Superior temporal gyrus (tissue), 1 donor: ENCODE data around the gene AFAP1.
A peak's percentile ranks its signal among the peaks of the same experiment; 100 is the strongest.

ENCODE experiments used
- DNase-seq: peaks from one replicate; pipeline ENCODE4 v3.0.0-alpha.2; 2016; ENCODE audit errors: extremely low spot score

AFAP1 gene

DNA sequence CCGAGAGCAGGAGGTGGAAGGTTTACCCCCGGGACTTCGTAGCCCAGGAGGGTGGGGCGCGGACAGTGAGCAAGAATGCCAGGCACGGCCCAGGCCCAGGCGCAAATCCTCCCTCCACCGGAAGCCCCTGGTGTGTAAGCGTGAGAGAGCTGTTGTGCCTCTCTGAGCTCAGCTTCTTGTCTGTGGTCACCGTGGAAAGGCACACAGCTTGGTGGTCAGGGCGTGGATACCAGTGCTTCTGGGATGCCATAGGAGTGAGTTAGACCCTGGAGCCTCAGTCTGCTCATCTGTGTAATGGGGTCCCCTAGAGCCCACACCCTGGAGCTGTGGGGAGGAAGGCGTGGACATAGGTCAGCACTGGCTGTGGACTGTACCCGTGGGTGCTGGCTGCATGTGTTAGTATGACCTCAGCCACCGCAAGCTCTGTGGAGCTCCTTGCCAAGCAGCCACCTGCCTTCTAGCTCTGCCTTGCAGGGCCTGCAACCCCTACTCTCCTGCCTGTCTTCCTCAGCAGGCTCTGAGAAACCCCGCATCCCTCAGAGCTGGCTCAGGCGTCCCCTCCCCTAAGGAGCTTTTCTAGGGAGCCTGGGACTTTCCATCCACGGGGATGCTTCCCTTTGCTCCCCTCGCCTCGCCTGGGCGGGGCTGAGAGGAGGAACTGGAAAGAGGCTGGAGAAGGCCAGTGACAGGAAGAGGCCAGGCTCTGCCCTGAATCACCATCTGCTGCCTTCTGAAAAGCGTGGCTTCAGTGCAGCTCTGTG is 28.0 kb upstream of the AFAP1 start:
- DNase-seq, result no peak

- no peak for DNase-seq
These were observed 27.4 kb upstream of the AFAP1 start for GRCh38 chr4:7967063-7967440.

DNA sequence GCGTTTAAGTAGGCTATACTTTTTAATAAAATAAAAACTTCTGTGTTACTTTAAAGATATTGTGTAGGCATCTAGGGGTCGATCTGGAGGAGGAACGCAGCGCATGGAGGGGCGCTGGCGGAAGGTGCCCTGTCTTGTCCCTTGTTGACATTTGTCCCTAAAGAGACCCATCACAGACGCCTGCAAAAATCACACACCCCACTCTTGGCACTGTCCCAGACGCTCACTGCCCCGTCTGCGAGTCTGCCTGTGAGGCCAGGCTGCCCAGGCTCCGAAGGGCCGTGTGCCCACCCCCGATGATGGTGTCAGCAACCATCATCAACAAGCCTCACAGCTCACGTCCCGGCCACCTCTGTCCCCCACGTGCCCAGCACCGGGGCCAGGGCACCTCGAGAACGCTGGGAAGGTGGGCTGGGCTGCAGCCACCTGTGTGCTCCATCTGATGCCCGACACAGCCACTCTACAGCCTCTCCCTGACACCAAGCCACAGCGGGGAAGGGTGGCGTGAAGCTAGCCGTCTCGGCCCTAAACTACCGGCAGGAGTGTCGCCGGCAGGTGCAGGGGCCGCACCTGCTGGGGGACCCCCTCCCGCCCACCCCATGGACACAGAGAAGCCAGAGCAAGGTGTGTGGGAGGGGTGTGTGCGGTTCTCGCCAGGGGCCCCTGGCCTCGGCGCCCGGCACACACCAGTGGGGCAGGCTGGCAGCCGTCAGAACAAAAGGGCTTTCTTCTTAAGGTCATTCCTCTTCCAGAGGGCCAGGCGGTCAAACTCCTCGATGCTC is 26.8 kb upstream of the AFAP1 start:
- DNase-seq, result no peak

GRCh38 chr4:7964890-7965662 is 25.4 kb upstream of the AFAP1 start:
- no peak for DNase-seq

DNA sequence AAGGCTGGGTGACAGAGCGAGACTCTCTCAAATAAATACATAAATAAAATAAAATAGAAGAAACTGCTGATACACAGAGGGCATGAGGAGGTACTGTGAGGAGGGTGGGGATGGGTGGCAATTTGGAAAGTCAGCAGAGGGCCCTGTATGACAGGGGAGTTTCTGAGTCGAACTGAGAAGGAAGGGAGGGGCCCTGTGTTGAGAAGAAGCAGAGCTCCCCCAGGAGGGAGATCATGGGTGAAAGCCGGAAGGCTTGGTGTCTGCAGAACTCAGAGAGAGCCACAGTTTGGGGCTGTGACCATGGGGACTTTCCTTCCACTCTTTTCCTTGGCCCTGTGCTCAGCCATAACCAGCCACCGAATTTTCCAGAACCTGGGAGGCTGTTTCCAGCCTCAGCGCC is 24.8 kb upstream of the AFAP1 start:
- no peak for DNase-seq

DNA sequence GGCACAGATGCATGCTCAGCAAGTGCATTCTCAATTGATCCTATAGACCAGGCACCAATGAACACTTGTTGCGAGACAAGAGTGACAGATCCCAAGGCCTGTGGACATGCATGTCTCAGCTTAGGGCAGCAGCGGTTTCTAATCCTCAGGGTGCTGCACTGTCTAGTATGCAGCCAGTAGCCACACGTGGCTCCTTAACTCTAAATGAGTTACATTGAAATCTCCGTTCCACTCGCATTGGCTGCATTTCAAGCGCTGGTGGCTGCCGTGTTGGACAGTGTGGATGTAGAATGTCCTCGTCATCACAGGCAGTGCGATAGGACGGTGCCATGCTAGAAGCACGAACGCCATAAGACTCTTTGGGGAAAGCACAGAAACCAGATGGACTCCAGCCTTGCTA is 24.0 kb upstream of the AFAP1 start:
- no peak for DNase-seq

DNA sequence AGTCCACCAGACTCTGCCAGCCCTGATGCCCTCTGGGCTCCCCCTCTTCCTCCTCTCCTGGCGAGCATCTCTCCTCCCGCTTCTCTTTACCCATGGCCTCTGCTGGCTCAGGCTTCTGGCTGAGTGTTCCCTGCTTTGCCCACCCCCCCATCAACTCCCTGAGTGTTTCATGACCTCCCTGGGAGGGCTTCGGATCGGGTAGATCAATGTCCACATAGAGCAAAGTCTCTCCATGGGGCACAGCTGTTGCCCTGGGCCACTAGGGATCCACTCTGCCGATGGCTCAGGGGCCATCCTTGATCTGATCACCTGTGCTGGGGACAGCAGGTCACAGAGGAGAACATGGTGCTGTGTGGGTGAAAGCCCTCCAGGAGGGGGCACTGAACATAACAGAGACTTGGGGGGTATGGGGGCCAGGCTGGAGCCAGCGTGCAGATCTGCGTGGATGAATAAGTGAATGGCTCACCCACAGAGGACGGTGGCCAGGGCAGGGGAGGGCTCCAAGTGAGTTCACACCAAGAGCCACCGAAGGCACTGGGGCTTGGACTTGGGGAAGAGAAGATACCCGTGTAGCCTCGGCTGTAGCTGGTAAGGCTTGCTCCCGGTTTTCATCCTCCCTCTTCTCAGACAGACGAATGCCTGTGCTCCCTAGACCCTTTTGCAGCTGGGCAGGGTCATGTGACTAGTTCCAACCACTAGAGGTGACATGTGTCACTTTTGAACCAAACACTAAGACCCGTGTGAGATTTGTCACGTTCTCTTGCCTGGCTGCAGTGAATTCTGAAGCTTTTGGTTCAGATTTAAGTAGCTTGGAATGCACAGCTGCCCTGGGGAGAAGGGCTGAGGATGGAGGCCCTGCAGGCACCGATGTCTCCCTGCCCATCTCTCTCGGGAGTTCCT is 23.2 kb upstream of the AFAP1 start:
- DNase-seq, result no peak

GRCh38 chr4:7960790-7961655 is 21.4 kb upstream of the AFAP1 start:
- DNase-seq, result peak; percentile 73

DNA sequence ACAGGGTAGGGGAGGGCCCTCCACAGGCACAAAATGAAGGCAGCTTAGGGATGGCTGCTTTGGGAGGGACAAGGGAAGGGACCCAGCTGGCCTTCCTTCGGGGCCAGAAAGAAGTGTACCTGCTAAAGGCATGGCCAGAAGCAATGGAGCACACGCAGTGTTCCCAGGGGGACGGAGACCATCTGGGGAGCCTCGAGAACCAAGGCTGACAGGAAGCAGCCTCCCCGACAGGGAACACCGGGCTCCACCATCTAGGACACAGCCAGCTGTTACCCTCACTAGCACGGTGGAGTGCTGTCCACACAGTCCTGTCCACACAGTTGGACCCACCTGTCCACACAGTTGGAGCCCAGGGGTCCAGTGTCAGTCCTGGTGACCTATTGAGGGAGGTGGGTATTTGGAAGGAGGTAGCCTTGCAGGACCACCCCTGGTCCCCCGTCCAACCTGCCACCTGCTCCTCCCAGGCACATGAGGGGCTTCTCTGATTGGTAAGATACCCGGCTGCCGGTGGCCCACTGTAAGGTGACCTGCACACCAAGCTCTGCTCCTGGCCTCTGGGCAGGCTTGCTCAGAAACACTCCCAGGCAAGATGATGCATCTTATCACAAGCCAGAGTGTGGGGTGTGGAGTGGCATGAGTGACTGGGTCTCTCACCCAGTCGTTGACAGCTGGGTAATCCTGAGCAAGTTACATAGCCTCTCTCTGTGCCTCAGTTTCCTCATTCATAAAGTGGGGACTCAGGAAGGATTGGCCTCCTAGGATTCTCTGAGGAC is 20.5 kb upstream of the AFAP1 start:
- DNase-seq, result no peak

DNA sequence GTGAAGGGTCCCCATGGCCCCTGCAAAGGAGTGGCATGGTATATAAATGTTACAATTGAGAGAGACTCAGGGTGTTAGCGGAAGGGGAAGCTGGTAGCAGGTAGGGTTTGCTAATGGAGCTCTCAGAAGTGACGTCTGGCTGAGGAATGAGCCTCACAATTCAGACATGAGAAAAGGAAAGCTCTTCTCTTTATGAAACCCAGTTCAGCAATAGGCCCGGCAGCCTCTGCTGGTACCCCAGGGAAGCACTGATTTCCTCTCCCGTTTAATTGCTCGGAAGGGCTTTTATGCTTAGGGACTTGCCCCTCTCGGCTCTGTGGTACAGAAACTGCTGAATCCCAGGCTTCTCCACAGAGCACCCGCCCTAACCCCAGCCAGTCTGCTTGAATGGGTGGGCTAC is 19.4 kb upstream of the AFAP1 start:
- no peak for DNase-seq

GRCh38 chr4:7956934-7957656 is 17.4 kb upstream of the AFAP1 start:
- DNase-seq, result no peak

- DNase-seq, result peak; percentile 71
These were observed 16.7 kb upstream of the AFAP1 start for GRCh38 chr4:7956270-7956808.

GRCh38 chr4:7955393-7955792 is 15.7 kb upstream of the AFAP1 start:
- DNase-seq, result no peak

- no peak for DNase-seq
These were observed 13.0 kb upstream of the AFAP1 start for GRCh38 chr4:7952615-7953014.

DNA sequence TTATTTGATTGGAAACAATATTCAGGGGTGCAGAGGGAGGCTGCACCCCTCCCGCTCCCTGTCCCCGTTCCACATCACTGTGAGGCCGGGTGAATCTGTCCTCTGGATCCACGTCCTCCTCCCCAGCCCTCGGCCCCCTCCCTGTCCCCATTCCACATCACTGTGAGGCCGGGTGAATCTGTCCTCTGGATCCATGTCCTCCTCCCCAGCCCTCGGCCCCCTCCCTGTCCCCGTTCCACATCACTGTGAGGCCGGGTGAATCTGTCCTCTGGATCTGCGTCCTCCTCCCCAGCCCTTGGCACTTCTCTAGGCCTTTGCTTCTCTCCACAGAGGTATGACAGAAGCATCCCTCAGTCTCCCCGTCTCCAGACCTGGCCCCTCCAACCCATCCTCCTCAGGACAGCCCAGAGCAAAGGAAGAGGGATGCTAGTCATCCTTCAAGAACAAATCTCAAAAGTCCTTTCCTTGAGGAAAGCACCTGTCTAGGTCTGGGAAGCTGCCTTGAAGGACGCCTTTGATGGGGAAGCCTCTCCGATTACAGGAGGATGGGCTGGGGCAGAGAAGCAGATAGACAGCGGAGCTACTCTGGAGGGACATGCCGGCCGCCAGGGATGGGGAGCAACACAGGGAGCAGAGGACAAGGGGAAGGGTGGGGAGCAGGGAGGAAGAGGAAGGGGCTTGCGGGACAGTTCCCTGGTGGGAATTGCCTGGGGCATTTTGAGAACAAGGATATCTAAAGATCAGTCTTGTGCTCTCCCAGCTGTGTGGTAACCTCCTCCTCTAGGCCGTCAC is 10.8 kb upstream of the AFAP1 start:
- DNase-seq, result no peak

- no peak for DNase-seq
These were observed 10.1 kb upstream of the AFAP1 start for GRCh38 chr4:7949759-7950158.

GRCh38 chr4:7947927-7948326 is 8.3 kb upstream of the AFAP1 start:
- no peak for DNase-seq
